Lower leg skin (tissue), 3 donors: ENCODE measurements around the gene LZIC.

Experiments
- POLR2A ChIP-seq, 2 donors: fragments of 450-650 bp; IDR thresholded peaks; one replicate each; pipeline ENCODE4 v1.6.1; 2016 to 2017; ENCODE audit warnings: antibody characterized with exemption in 2 of 2, mild to moderate bottlenecking in 1 of 2, moderate library complexity in 1 of 2
- TF ChIP-seq, protein P1 (sequence below), 3 donors: fragments of 450-650 bp; IDR thresholded peaks; one replicate each; pipeline ENCODE4 v1.5.1; 2016; ENCODE audit warnings: antibody characterized with exemption in 3 of 3, mild to moderate bottlenecking in 3 of 3, moderate library complexity in 2 of 3

- TF ChIP-seq, protein P1, sequence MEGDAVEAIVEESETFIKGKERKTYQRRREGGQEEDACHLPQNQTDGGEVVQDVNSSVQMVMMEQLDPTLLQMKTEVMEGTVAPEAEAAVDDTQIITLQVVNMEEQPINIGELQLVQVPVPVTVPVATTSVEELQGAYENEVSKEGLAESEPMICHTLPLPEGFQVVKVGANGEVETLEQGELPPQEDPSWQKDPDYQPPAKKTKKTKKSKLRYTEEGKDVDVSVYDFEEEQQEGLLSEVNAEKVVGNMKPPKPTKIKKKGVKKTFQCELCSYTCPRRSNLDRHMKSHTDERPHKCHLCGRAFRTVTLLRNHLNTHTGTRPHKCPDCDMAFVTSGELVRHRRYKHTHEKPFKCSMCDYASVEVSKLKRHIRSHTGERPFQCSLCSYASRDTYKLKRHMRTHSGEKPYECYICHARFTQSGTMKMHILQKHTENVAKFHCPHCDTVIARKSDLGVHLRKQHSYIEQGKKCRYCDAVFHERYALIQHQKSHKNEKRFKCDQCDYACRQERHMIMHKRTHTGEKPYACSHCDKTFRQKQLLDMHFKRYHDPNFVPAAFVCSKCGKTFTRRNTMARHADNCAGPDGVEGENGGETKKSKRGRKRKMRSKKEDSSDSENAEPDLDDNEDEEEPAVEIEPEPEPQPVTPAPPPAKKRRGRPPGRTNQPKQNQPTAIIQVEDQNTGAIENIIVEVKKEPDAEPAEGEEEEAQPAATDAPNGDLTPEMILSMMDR (IDR thresholded peaks at IDR 0.05), result no peak
- no peak for TF ChIP-seq POLR2A (IDR thresholded peaks at IDR 0.05)
These were observed 38.2 kb downstream of the LZIC start for GRCh38 chr1:9905010-9905409.
